CD4-positive, alpha-beta T cell (primary cell): ENCODE data around the gene DHCR7. TPM values are rescaled to one million over a fixed set of nuclear protein-coding genes. Genes with fewer than 3 reads are reported as not detected.

Experiments used
- ATAC-seq: fragments of 200-7000 bp; cut with Tn5 transposase; one replicate; pipeline ENCODE4 v1.10.0; 2022; ENCODE audit warnings: mild to moderate bottlenecking; ENCODE audit not compliant: poor library complexity
- CTCF ChIA-PET: fragments of 350-600 bp; sonication (Branson Sonifier 250); formaldehyde crosslinking; loops from one replicate; lab custom pipeline; 2021; ENCODE audit warnings: antibody characterized with exemption, inconsistent platforms; lab: Charles Lee
- POLR2A ChIA-PET: fragments of 350-600 bp; sonication (Branson Sonifier 250); formaldehyde crosslinking; loops from one replicate; lab custom pipeline; 2021; ENCODE audit warnings: antibody characterized with exemption, inconsistent platforms; lab: Charles Lee
- DNase-seq, 14 experiments: peaks; one replicate each; pipeline ENCODE4 v3.0.0-alpha.2; 2013 to 2020; ENCODE audit warnings: mixed read lengths in 2 of 14
- H3K27ac ChIP-seq, 2 donors: one replicate each; pipeline versions ENCODE4 v1.5.1 to v1.7.0; 2013; ENCODE audit warnings: low read length in 2 of 2, low read depth in 1 of 2, mild to moderate bottlenecking in 1 of 2
- H3K27me3 ChIP-seq, 2 experiments: 1 replicate in 1 of 2; 2 replicates in 1 of 2; pipeline versions ENCODE4 v1.6.1 to v1.7.0; 2013; ENCODE audit warnings: low read length in 2 of 2, control low read depth in 1 of 2, mild to moderate bottlenecking in 1 of 2, moderate library complexity in 1 of 2; ENCODE audit not compliant: insufficient read depth in 2 of 2, control insufficient read depth in 1 of 2
- H3K36me3 ChIP-seq: one replicate; pipeline ENCODE4 v1.6.1; 2013; ENCODE audit warnings: low read length, control low read depth; ENCODE audit not compliant: insufficient read depth
- H3K4me1 ChIP-seq: one replicate; pipeline ENCODE4 v1.6.1; 2013; ENCODE audit warnings: low read length, control low read depth; ENCODE audit not compliant: insufficient read depth
- H3K4me3 ChIP-seq: one replicate; pipeline ENCODE4 v1.5.1; 2013; ENCODE audit warnings: mild to moderate bottlenecking, low read length, moderate library complexity
- H3K9me3 ChIP-seq, 2 experiments: 1 replicate in 1 of 2; 2 replicates in 1 of 2; pipeline versions ENCODE4 v1.6.1 to v1.7.0; 2013; ENCODE audit warnings: low read length in 2 of 2, mild to moderate bottlenecking in 2 of 2, control low read depth in 1 of 2, moderate library complexity in 1 of 2; ENCODE audit not compliant: control insufficient read depth in 1 of 2, insufficient read depth in 1 of 2
- H3K27ac Mint-ChIP-seq: one replicate; pipeline ENCODE4 v1.8.0; 2020; ENCODE audit warnings: mixed read lengths
- H3K27me3 Mint-ChIP-seq: one replicate; pipeline ENCODE4 v1.8.0; 2021; ENCODE audit warnings: mixed read lengths
- H3K36me3 Mint-ChIP-seq: one replicate; pipeline ENCODE4 v1.8.0; 2021; ENCODE audit warnings: low read depth, mixed read lengths
- H3K4me1 Mint-ChIP-seq: one replicate; pipeline ENCODE4 v1.8.0; 2021; ENCODE audit warnings: low read depth, mixed read lengths
- H3K4me3 Mint-ChIP-seq: one replicate; pipeline ENCODE4 v1.8.0; 2020; ENCODE audit warnings: mild to moderate bottlenecking, mixed read lengths
- H3K9me3 Mint-ChIP-seq: one replicate; pipeline ENCODE4 v1.8.0; 2020; ENCODE audit warnings: mixed read lengths
- CTCF ChIP-seq: fragments of 200-600 bp; IDR thresholded peaks from one replicate; pipeline ENCODE4 v1.8.0; 2022; ENCODE audit warnings: antibody characterized with exemption, mild to moderate bottlenecking
- intact Hi-C, 2 experiments: fragments of 100-400 bp; cut with DNase I in 1 of 2; cut with micrococcal nuclease in 1 of 2; formaldehyde crosslinking; loops; one replicate each; pipeline versions ENCODE4 v1.15.1 to v1.9.0; 2023 to 2025; cut with DNase I, micrococcal nuclease
- total RNA-seq, 174 experiments: library from RNA in 2 of 174; stranded (reverse) in 2 of 174; gene quantifications; one replicate each; pipeline ENCODE4 v1.2.3 and lab custom pipeline; 2021 to 2026

DHCR7 gene
- total RNA-seq, 2 experiments from 2014 or later, result 30.2 to 30.6 TPM

GRCh38 chr11:71485063-71485399 is 36.8 kb upstream of the DHCR7 start:
- Histone ChIP-seq H3K36me3 (peaks cover 73% of the 10 kb centered on the region), H3K27me3 (no peaks in the 10 kb centered on the region), H3K4me1 (no peaks in the 10 kb centered on the region), H3K9me3 (no peaks in the 10 kb centered on the region), H3K27ac (no peak overlapping the region), H3K4me3 (no peak overlapping the region)
- DNase-seq, result no peak
- peaks cover 85% of the 10 kb centered on the region for H3K36me3 Mint-ChIP-seq
- CTCF ChIA-PET, result no interaction called here
- TF ChIP-seq CTCF, result no peak
- no peak overlapping the region for H3K4me3 Mint-ChIP-seq
- no peaks in the 10 kb centered on the region for H3K9me3 Mint-ChIP-seq
- H3K27me3 Mint-ChIP-seq, result no peaks in the 10 kb centered on the region
- POLR2A ChIA-PET, result no interaction called here
- intact Hi-C loops, result no loop called here
- H3K4me1 Mint-ChIP-seq, result no peaks in the 10 kb centered on the region
- H3K27ac Mint-ChIP-seq, result no peak overlapping the region
- no peak for ATAC-seq

DNA sequence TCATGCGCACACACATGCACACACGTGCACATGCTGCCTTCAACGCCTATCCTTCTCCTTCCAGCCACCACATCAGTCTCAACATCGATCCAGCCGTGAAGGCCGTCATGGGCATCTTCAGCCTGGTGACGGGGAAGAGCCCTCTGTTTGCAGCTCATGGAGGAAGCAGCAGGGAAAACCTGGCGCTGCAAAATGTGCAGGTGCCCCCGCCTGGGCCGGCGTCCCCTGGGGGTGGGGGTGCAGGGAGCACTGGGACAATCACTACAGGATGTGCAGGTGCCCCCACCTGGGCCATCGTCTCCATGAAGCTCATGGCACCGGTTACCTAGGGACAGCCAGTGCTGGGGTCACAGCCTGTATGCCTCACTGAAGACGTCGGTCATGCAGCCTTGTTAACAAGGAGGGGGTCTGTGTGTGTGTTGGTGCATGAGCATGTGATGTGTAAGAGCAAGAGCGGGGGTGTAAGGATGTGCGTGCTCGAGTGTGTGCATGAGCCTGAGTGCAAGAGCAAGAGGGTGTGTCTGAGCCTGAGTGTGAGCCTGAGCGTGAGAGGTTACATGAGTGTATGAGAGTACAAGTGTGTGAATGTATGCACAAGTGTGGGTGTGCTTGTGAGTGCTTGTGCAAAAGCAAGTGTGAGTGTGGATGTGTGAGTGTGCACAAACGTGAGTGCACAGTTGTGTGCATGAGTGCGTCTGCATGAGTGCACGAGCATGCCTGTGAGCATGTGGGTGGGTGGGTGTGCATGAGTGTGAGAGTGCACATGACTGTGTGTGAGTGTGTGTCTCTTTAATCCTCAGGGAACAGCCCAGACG is 36.3 kb upstream of the DHCR7 start:
- ATAC-seq, result no peak
- Histone ChIP-seq H3K4me3 (no peak overlapping the region), H3K27me3 (no peaks in the 10 kb centered on the region), H3K4me1 (no peaks in the 10 kb centered on the region), H3K36me3 (peaks cover 74% of the 10 kb centered on the region), H3K9me3 (no peaks in the 10 kb centered on the region), H3K27ac (no peak overlapping the region)
- POLR2A ChIA-PET, result no interaction called here
- Mint-ChIP-seq H3K4me3 (no peak overlapping the region), H3K4me1 (no peaks in the 10 kb centered on the region), H3K36me3 (peaks cover 85% of the 10 kb centered on the region), H3K27ac (no peak overlapping the region), H3K9me3 (no peaks in the 10 kb centered on the region), H3K27me3 (no peaks in the 10 kb centered on the region)
- no peak for TF ChIP-seq CTCF
- CTCF ChIA-PET, result no interaction called here
- intact Hi-C loops, result no loop called here
- DNase-seq, result peak in 1 of 14 experiments; percentile 29

- no peak overlapping the region for H3K27ac ChIP-seq
- DNase-seq, result no peak
- H3K4me1 Mint-ChIP-seq, result no peaks in the 10 kb centered on the region
- peaks cover 85% of the 10 kb centered on the region for H3K36me3 Mint-ChIP-seq
- intact Hi-C loops, result no loop called here
- ChIA-PET CTCF (no interaction called here), POLR2A (no interaction called here)
- peaks cover 79% of the 10 kb centered on the region for H3K36me3 ChIP-seq
- no peaks in the 10 kb centered on the region for H3K27me3 ChIP-seq
- no peaks in the 10 kb centered on the region for H3K9me3 ChIP-seq
- H3K4me1 ChIP-seq, result no peaks in the 10 kb centered on the region
- no peak for TF ChIP-seq CTCF
- no peaks in the 10 kb centered on the region for H3K9me3 Mint-ChIP-seq
- no peaks in the 10 kb centered on the region for H3K27me3 Mint-ChIP-seq
- no peak overlapping the region for H3K4me3 Mint-ChIP-seq
- ATAC-seq, result no peak
- H3K4me3 ChIP-seq, result no peak overlapping the region
- H3K27ac Mint-ChIP-seq, result no peak overlapping the region
Observed at GRCh38 chr11:71483692-71484091, 35.5 kb upstream of the DHCR7 start.
